CD4-positive, alpha-beta T cell (primary cell): ENCODE results near the gene CMIP. TPM values are rescaled to one million over a fixed set of nuclear protein-coding genes. Genes with fewer than 3 reads are reported as not detected.

Experiments
- ATAC-seq: fragments of 200-7000 bp; cut with Tn5 transposase; one replicate; pipeline ENCODE4 v1.10.0; 2022; ENCODE audit warnings: mild to moderate bottlenecking; ENCODE audit not compliant: poor library complexity
- CTCF ChIA-PET: fragments of 350-600 bp; sonication (Branson Sonifier 250); formaldehyde crosslinking; loops from one replicate; lab custom pipeline; 2021; ENCODE audit warnings: antibody characterized with exemption, inconsistent platforms; lab: Charles Lee
- POLR2A ChIA-PET: fragments of 350-600 bp; sonication (Branson Sonifier 250); formaldehyde crosslinking; loops from one replicate; lab custom pipeline; 2021; ENCODE audit warnings: antibody characterized with exemption, inconsistent platforms; lab: Charles Lee
- DNase-seq, 14 experiments: peaks; one replicate each; pipeline ENCODE4 v3.0.0-alpha.2; 2013 to 2020; ENCODE audit warnings: mixed read lengths in 2 of 14
- H3K27ac ChIP-seq, 2 donors: one replicate each; pipeline versions ENCODE4 v1.5.1 to v1.7.0; 2013; ENCODE audit warnings: low read length in 2 of 2, low read depth in 1 of 2, mild to moderate bottlenecking in 1 of 2
- H3K27me3 ChIP-seq, 2 experiments: 1 replicate in 1 of 2; 2 replicates in 1 of 2; pipeline versions ENCODE4 v1.6.1 to v1.7.0; 2013; ENCODE audit warnings: low read length in 2 of 2, control low read depth in 1 of 2, mild to moderate bottlenecking in 1 of 2, moderate library complexity in 1 of 2; ENCODE audit not compliant: insufficient read depth in 2 of 2, control insufficient read depth in 1 of 2
- H3K36me3 ChIP-seq: one replicate; pipeline ENCODE4 v1.6.1; 2013; ENCODE audit warnings: low read length, control low read depth; ENCODE audit not compliant: insufficient read depth
- H3K4me1 ChIP-seq: one replicate; pipeline ENCODE4 v1.6.1; 2013; ENCODE audit warnings: low read length, control low read depth; ENCODE audit not compliant: insufficient read depth
- H3K4me3 ChIP-seq: one replicate; pipeline ENCODE4 v1.5.1; 2013; ENCODE audit warnings: mild to moderate bottlenecking, low read length, moderate library complexity
- H3K9me3 ChIP-seq, 2 experiments: 1 replicate in 1 of 2; 2 replicates in 1 of 2; pipeline versions ENCODE4 v1.6.1 to v1.7.0; 2013; ENCODE audit warnings: low read length in 2 of 2, mild to moderate bottlenecking in 2 of 2, control low read depth in 1 of 2, moderate library complexity in 1 of 2; ENCODE audit not compliant: control insufficient read depth in 1 of 2, insufficient read depth in 1 of 2
- H3K27ac Mint-ChIP-seq: one replicate; pipeline ENCODE4 v1.8.0; 2020; ENCODE audit warnings: mixed read lengths
- H3K27me3 Mint-ChIP-seq: one replicate; pipeline ENCODE4 v1.8.0; 2021; ENCODE audit warnings: mixed read lengths
- H3K36me3 Mint-ChIP-seq: one replicate; pipeline ENCODE4 v1.8.0; 2021; ENCODE audit warnings: low read depth, mixed read lengths
- H3K4me1 Mint-ChIP-seq: one replicate; pipeline ENCODE4 v1.8.0; 2021; ENCODE audit warnings: low read depth, mixed read lengths
- H3K4me3 Mint-ChIP-seq: one replicate; pipeline ENCODE4 v1.8.0; 2020; ENCODE audit warnings: mild to moderate bottlenecking, mixed read lengths
- H3K9me3 Mint-ChIP-seq: one replicate; pipeline ENCODE4 v1.8.0; 2020; ENCODE audit warnings: mixed read lengths
- intact Hi-C, 2 experiments: fragments of 100-400 bp; cut with DNase I in 1 of 2; cut with micrococcal nuclease in 1 of 2; formaldehyde crosslinking; loops; one replicate each; pipeline versions ENCODE4 v1.15.1 to v1.9.0; 2023 to 2025; cut with DNase I, micrococcal nuclease
- total RNA-seq, 174 experiments: library from RNA in 2 of 174; stranded (reverse) in 2 of 174; gene quantifications; one replicate each; pipeline ENCODE4 v1.2.3 and lab custom pipeline; 2021 to 2026
- TF ChIP-seq, protein P1 (sequence below): fragments of 200-600 bp; IDR thresholded peaks from one replicate; pipeline ENCODE4 v1.8.0; 2022; ENCODE audit warnings: antibody characterized with exemption, mild to moderate bottlenecking

CMIP gene
- total RNA-seq, 2 experiments from 2014 or later, result 33.5 to 35.3 TPM

DNA sequence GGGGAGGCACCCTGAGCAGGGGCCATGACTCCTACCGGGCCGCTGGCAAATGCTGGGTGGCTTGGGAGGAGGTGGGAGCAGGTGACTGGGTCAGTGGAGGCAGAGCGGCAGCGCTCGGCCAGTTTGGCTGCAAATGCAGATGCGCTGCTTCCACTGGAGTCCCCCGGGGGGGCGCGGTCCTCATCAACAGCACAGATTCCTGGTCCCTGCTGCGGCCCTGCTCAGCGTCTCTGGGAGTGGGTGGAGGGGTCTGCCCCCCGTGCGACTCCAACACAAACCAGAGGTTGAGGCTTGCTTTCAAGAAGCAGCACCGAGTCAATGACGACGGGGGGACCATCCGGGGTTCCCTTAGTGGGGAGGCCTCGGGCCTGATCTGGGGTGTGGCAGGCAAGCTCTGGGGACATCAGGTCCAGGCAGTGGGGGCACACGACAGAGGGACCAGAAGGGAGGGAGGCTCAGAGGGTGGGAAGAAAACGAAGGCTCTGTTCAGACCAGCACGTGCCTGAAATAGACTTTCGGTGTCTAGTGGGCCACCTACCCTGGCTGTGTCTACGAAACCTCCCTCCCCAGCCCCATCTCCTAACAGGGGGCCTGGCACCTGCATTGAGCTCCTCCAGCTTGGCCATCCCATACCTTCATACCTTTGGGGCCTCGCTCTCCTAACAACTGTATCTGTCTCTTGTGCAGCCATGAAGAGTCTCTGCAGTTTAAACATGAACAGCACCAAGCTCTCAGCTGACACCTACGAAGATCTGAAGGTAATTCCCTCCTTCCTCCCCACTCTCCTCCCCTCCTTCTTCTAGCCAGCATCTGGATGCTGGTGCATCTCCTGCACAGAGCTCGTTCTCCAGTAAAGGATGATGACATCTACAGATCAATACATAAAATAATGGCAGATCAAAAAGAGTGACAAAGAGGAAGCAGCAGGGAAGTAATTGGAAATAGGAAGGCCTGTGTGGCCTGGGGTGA, 262.0 kb downstream of the CMIP start:
- Mint-ChIP-seq H3K27me3 (no peaks in the 10 kb centered on the region), H3K4me1 (no peaks in the 10 kb centered on the region), H3K36me3 (peaks cover 63% of the 10 kb centered on the region), H3K9me3 (no peaks in the 10 kb centered on the region), H3K27ac (no peak overlapping the region), H3K4me3 (no peak overlapping the region)
- no peaks in the 10 kb centered on the region for H3K27me3 ChIP-seq
- DNase-seq, result no peak
- peaks cover 0 to 1% of the 10 kb centered on the region in 2 experiments for H3K9me3 ChIP-seq
- H3K4me3 ChIP-seq, result no peak overlapping the region
- TF ChIP-seq, protein P1, sequence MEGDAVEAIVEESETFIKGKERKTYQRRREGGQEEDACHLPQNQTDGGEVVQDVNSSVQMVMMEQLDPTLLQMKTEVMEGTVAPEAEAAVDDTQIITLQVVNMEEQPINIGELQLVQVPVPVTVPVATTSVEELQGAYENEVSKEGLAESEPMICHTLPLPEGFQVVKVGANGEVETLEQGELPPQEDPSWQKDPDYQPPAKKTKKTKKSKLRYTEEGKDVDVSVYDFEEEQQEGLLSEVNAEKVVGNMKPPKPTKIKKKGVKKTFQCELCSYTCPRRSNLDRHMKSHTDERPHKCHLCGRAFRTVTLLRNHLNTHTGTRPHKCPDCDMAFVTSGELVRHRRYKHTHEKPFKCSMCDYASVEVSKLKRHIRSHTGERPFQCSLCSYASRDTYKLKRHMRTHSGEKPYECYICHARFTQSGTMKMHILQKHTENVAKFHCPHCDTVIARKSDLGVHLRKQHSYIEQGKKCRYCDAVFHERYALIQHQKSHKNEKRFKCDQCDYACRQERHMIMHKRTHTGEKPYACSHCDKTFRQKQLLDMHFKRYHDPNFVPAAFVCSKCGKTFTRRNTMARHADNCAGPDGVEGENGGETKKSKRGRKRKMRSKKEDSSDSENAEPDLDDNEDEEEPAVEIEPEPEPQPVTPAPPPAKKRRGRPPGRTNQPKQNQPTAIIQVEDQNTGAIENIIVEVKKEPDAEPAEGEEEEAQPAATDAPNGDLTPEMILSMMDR, result no peak
- ATAC-seq, result no peak
- intact Hi-C loops, result no loop called here
- ChIA-PET CTCF (no interaction called here), POLR2A (no interaction called here)
- peaks cover 61% of the 10 kb centered on the region for H3K36me3 ChIP-seq
- H3K4me1 ChIP-seq, result peaks cover 5% of the 10 kb centered on the region
- no peak overlapping the region for H3K27ac ChIP-seq

DNA sequence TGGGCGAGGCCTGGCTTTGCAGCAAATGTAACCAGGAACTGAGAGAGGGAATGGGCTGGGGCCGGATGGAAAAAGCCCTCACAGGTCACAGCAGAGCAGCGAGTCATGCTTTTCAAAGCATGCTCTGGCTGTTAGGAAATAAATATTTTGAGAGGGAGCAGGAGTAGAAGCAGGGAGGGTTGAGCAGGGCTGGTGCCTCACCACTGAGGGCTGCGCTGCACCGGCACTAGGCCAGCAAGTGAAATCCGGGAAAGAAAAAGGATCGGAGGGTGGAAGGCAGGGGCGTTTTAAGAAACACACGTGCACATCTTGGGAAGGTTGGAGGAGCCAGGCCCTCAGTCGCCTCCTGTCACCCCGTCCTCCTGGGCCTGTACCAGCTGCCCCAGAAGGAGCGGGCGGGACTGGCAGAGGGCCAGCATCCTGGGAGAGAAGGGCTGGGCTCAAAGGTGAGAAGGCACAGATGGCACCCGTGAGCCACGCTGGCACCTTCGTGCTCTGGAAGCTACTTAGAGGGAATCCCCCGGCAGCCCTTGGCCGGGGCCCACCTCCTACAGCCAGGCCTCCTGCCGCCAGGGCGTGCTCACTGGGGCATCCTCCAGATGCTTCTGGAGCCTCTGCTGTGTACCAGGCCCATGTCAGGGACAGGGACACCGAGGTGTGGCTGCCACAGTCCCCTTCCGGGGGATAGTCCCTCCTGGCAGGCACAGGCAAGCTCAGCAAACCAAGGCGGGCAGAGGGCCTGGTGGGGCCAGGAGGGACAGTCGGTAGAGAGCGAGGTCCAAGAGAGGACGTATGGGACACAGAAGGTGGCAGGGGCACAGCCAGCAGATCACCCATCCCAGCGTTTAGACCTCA, 263.0 kb downstream of the CMIP start:
- TF ChIP-seq, protein P1, result no peak
- Mint-ChIP-seq H3K27me3 (no peaks in the 10 kb centered on the region), H3K36me3 (peaks cover 58% of the 10 kb centered on the region), H3K4me1 (no peaks in the 10 kb centered on the region), H3K9me3 (no peaks in the 10 kb centered on the region), H3K27ac (no peak overlapping the region), H3K4me3 (no peak overlapping the region)
- ChIA-PET POLR2A (no interaction called here), CTCF (no interaction called here)
- ATAC-seq (no peak), DNase-seq (no peak)
- peaks cover 52% of the 10 kb centered on the region for H3K36me3 ChIP-seq
- no peaks in the 10 kb centered on the region for H3K27me3 ChIP-seq
- no peaks in the 10 kb centered on the region for H3K9me3 ChIP-seq
- intact Hi-C loops, result no loop called here
- no peaks in the 10 kb centered on the region for H3K4me1 ChIP-seq
- H3K27ac ChIP-seq, result no peak overlapping the region
- H3K4me3 ChIP-seq, result no peak overlapping the region

DNA sequence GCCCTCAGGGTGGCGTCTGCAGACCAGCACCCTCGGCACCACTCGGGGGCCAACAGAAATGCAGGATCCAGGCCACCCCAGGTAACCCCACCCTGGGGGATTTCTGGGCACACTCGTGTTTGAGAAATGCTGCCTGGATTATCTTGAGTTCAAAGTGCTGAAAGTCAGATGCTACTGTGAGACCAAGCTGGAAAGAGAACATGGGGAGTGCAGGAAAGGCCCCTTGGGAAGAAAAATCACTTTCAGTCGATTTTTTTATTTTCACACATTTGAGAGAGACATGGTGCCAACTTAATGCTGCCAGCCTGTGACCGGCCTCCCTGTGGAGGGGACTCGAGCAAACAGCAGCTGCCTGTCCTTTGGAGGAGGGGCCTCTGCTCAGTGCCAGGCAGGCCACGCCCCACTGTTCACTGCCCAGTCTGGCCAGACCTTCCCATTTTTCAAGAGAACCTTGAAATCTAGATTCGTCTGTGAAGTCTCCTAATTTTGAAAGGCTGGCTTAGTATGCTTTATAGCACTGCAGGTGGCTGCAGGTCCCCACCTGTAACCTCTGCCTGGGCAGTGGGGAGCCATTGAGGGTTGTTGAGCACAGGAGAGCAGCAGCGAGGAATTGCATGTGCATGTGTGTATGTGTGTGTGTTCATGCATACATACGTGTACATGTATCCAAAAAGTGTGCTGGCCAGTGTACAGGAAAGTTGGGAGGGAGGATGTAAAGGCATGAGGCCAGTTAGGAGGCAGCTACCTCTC, 263.8 kb downstream of the CMIP start:
- Mint-ChIP-seq H3K4me1 (no peaks in the 10 kb centered on the region), H3K36me3 (peaks cover 50% of the 10 kb centered on the region), H3K27me3 (no peaks in the 10 kb centered on the region), H3K9me3 (no peaks in the 10 kb centered on the region), H3K27ac (no peak overlapping the region), H3K4me3 (no peak overlapping the region)
- ATAC-seq, result no peak
- Histone ChIP-seq H3K9me3 (no peaks in the 10 kb centered on the region), H3K4me3 (no peak overlapping the region), H3K36me3 (peaks cover 45% of the 10 kb centered on the region), H3K4me1 (no peaks in the 10 kb centered on the region), H3K27me3 (no peaks in the 10 kb centered on the region), H3K27ac (no peak overlapping the region)
- CTCF ChIA-PET, result no interaction called here
- TF ChIP-seq, protein P1, result no peak
- no peak for DNase-seq
- POLR2A ChIA-PET, result no interaction called here
- intact Hi-C loops, result no loop called here
